SK-N-SH (cell line): ENCODE results near the gene EPS8L2. TPM values are rescaled to one million over a fixed set of nuclear protein-coding genes. Genes with fewer than 3 reads are reported as not detected.

ENCODE experiments used
- CTCF ChIA-PET: fragments of 300-600, 350-600 bp; formaldehyde crosslinking; extraction: SDS; loops from one replicate; lab custom pipeline; 2021; lab: Yijun Ruan, JAX
- POLR2A ChIA-PET: fragments of 350-600 bp; sonication (Branson Sonifier 250); formaldehyde crosslinking; extraction: SDS; loops from one replicate; lab custom pipeline; 2020; ENCODE audit warnings: antibody characterized with exemption, inconsistent platforms; lab: Yijun Ruan, JAX
- DNase-seq: peaks from one replicate; pipeline ENCODE4 v3.0.0; 2012
- H2AFZ ChIP-seq: fragments of 200-600 bp; sonication (generic); 2 replicates; pipeline ENCODE4 v1.8.1; 2016; ENCODE audit warnings: antibody characterized with exemption, mild to moderate bottlenecking, low read depth
- H3F3A ChIP-seq: fragments of 200-600 bp; sonication (generic); replicated peaks from 2 replicates; pipeline ENCODE3; 2016; ENCODE audit warnings: antibody characterized with exemption, mild to moderate bottlenecking; ENCODE audit not compliant: insufficient read depth
- H3K27ac ChIP-seq, 2 experiments: fragments of 200-500 bp in 1 of 2; fragments of 200-600 bp in 1 of 2; sonication (Bioruptor generic) in 1 of 2; sonication (generic), shearing (Covaris generic) in 1 of 2; 2 replicates each; pipeline versions ENCODE4 v1.5.1 to v1.6.1; 2014 to 2016; ENCODE audit warnings: low read depth in 2 of 2, inconsistent platforms in 1 of 2, low read length in 1 of 2, mild to moderate bottlenecking in 1 of 2, mixed read lengths in 1 of 2
- H3K27me3 ChIP-seq: fragments of 200-600 bp; sonication (generic), shearing (Covaris generic); 2 replicates; pipeline ENCODE4 v1.6.1; 2016; ENCODE audit warnings: mixed run types; ENCODE audit not compliant: insufficient read depth
- H3K36me3 ChIP-seq, 2 experiments: fragments of 200-500 bp in 1 of 2; fragments of 200-600 bp in 1 of 2; sonication (Bioruptor generic) in 1 of 2; sonication (generic) in 1 of 2; replicated peaks in 1 of 2; 2 replicates each; pipeline versions ENCODE3 to v1.5.1; 2014 to 2016; ENCODE audit warnings: low read length in 1 of 2, mild to moderate bottlenecking in 1 of 2; ENCODE audit not compliant: insufficient read depth in 2 of 2, control insufficient read depth in 1 of 2
- H3K4me1 ChIP-seq, 2 experiments: fragments of 200-500 bp in 1 of 2; fragments of 200-600 bp in 1 of 2; sonication (Bioruptor generic) in 1 of 2; sonication (generic), shearing (Covaris generic) in 1 of 2; 2 replicates each; pipeline versions ENCODE4 v1.5.1 to v1.6.1; 2014 to 2016; ENCODE audit warnings: low read depth in 1 of 2, low read length in 1 of 2, mixed run types in 1 of 2; ENCODE audit not compliant: insufficient read depth in 2 of 2, control insufficient read depth in 1 of 2
- H3K4me2 ChIP-seq: fragments of 200-600 bp; sonication (generic), shearing (Covaris generic); 2 replicates; pipeline ENCODE4 v1.6.1; 2017; ENCODE audit warnings: mixed run types
- H3K4me3 ChIP-seq, 2 experiments: fragments of 200-500 bp in 1 of 2; fragments of 200-600 bp in 1 of 2; sonication (Bioruptor generic) in 1 of 2; sonication (generic), shearing (Covaris generic) in 1 of 2; 2 replicates each; pipeline versions ENCODE4 v1.5.1 to v1.8.1; 2014 to 2016; ENCODE audit warnings: low read depth in 2 of 2, inconsistent platforms in 1 of 2, low read length in 1 of 2, mild to moderate bottlenecking in 1 of 2, mixed read lengths in 1 of 2, moderate library complexity in 1 of 2
- H3K79me2 ChIP-seq: fragments of 200-600 bp; sonication (generic); 2 replicates; pipeline ENCODE4 v1.8.1; 2017; ENCODE audit warnings: mild to moderate bottlenecking; ENCODE audit not compliant: insufficient read depth
- H3K9ac ChIP-seq: fragments of 200-600 bp; sonication (generic); 2 replicates; pipeline ENCODE4 v1.6.1; 2017; ENCODE audit warnings: mixed run types
- H3K9me2 ChIP-seq: fragments of 200-600 bp; sonication (generic); 2 replicates; pipeline ENCODE4 v1.6.1; 2017; ENCODE audit warnings: mixed run types
- H3K9me3 ChIP-seq: fragments of 200-600 bp; sonication (generic); 2 replicates; pipeline ENCODE4 v1.6.1; 2017; ENCODE audit warnings: mixed run types, mild to moderate bottlenecking, moderate library complexity
- H4K20me1 ChIP-seq: fragments of 200-600 bp; sonication (generic); 2 replicates; pipeline ENCODE4 v1.6.1; 2017; ENCODE audit warnings: mild to moderate bottlenecking, mixed run types; ENCODE audit not compliant: insufficient read depth
- CHD2 ChIP-seq: fragments of 150-350 bp; IDR thresholded peaks from 2 replicates; pipeline ENCODE4 v1.6.1; 2018; ENCODE audit warnings: low read length; ENCODE audit not compliant: partially characterized antibody
- EZH2phosphoT487 ChIP-seq: fragments of 200-600 bp; sonication (generic); IDR thresholded peaks from 2 replicates; pipeline ENCODE4 v1.6.1; 2017; ENCODE audit warnings: low read depth, mixed run types, mild to moderate bottlenecking, antibody characterized with exemption, moderate library complexity, borderline replicate concordance
- FOXM1 ChIP-seq: IDR thresholded peaks from 2 replicates; pipeline ENCODE4 v1.4.0; 2012; ENCODE audit warnings: low read depth, mild to moderate bottlenecking
- GATA2 ChIP-seq: sonication (generic); formaldehyde crosslinking; IDR thresholded peaks from 2 replicates; pipeline ENCODE4 v1.5.0; 2020; ENCODE audit warnings: mild to moderate bottlenecking, missing genetic modification reagents
- MXI1 ChIP-seq: IDR thresholded peaks from 2 replicates; pipeline ENCODE4 v1.6.1; 2012; ENCODE audit warnings: mild to moderate bottlenecking, low read depth, low read length, improper control_type of control experiment
- NRF1 ChIP-seq: IDR thresholded peaks from 2 replicates; pipeline ENCODE4 v1.6.1; 2012; ENCODE audit warnings: low read depth, mild to moderate bottlenecking, low read length
- PBX3 ChIP-seq: IDR thresholded peaks from 2 replicates; pipeline ENCODE4; 2012
- TEAD4 ChIP-seq: IDR thresholded peaks from 2 replicates; pipeline ENCODE4 v1.4.0; 2012; ENCODE audit warnings: mild to moderate bottlenecking, borderline replicate concordance; ENCODE audit not compliant: insufficient read depth
- WGBS: methylation state at CpG from one replicate; pipeline ENCODE4 v1.1.6; 2017; ENCODE audit warnings: low lambda C conversion rate; 5-methylcytosine and 5-hydroxymethylcytosine counted together
- polyA plus RNA-seq, 3 experiments: library from polyadenylated mRNA; depleted of rRNA; stranded (reverse); fragments of >200 nt; gene quantifications; 2 replicates each; pipeline ENCODE4 v1.2.3, GENCODE V29; 2012

EPS8L2 gene
- polyA plus RNA-seq, 1 of the 3 experiments (the other 2 are of a cell fraction): 0.74 TPM

GRCh38 chr11:720017-720641, 14.1 kb downstream of the EPS8L2 start (continued):
- TF ChIP-seq TEAD4 (no peak), MXI1 (no peak)

GRCh38 chr11:720642-721246, 14.7 kb downstream of the EPS8L2 start:
- Histone ChIP-seq H3K9me3 (no peaks in the 10 kb centered on the region), H3F3A (no peaks in the 10 kb centered on the region), H3K27me3 (peaks cover 52% of the 10 kb centered on the region), H3K9ac (no peak overlapping the region), H3K9me2 (no peaks in the 10 kb centered on the region), H3K4me2 (0 out of 2 replicates have a peak overlapping the region, but pooled peaks have one; percentile 19), H3K27ac (no peak overlapping the region), H3K79me2 (no peaks in the 10 kb centered on the region), H3K36me3 (no peaks in the 10 kb centered on the region), H3K4me3 (peak overlapping the region in 1 of 2 experiments; percentile 24; a peak in 1 of 4 replicates), H2AFZ (no peak overlapping the region), H4K20me1 (no peaks in the 10 kb centered on the region), H3K4me1 (peaks cover 0 to 12% of the 10 kb centered on the region in 2 experiments; a peak in 1 of 4 replicates)
- TF ChIP-seq NRF1 (no peak), PBX3 (no peak), GATA2 (CRISPR knock-in tag) (no peak), FOXM1 (no peak), EZH2phosphoT487 (no peak), CHD2 (no peak), TEAD4 (no peak)
- WGBS: 18% methylated on average over 29 of the region's 53 CpGs
- ChIA-PET CTCF (interaction anchor here (0.9 to 11.8 kb wide), 8 partner anchors 7 to 202 kb away, joined by 3 to 150 read pairs (median 6); partner anchors contain the start of genes DEAF1 and TMEM80), POLR2A (no interaction called here)
- peak; percentile 86 for DNase-seq

- H3K4me3 ChIP-seq: peak overlapping the region in 1 of 2 experiments; percentile 24; a peak in 1 of 4 replicates
- no peak overlapping the region for H2AFZ ChIP-seq
- WGBS: 37% methylated on average over 10 of the region's 28 CpGs
- 0 out of 2 replicates have a peak overlapping the region, but pooled peaks have one; percentile 19 for H3K4me2 ChIP-seq
- H3F3A ChIP-seq: no peaks in the 10 kb centered on the region
- H3K9me3 ChIP-seq: no peaks in the 10 kb centered on the region
- H3K27me3 ChIP-seq: peaks cover 52% of the 10 kb centered on the region
- peaks cover 0 to 12% of the 10 kb centered on the region in 2 experiments; a peak in 1 of 4 replicates for H3K4me1 ChIP-seq
- H3K9me2 ChIP-seq: no peaks in the 10 kb centered on the region
- H3K36me3 ChIP-seq: no peaks in the 10 kb centered on the region
- TF ChIP-seq EZH2phosphoT487: peak; percentile 44; the same call in 1 of the 2 replicates
- TF ChIP-seq MXI1: no peak
- no peak for DNase-seq
- H3K27ac ChIP-seq: no peak overlapping the region
- ChIA-PET CTCF (interaction anchor here (0.8 to 11.8 kb wide), 10 partner anchors 12 to 203 kb away, joined by 3 to 150 read pairs (median 4); partner anchors contain the start of genes DEAF1 and TMEM80), POLR2A (no interaction called here)
- no peak overlapping the region for H3K9ac ChIP-seq
- no peaks in the 10 kb centered on the region for H4K20me1 ChIP-seq
- H3K79me2 ChIP-seq: no peaks in the 10 kb centered on the region
Observed at GRCh38 chr11:721247-721740, 15.3 kb downstream of the EPS8L2 start.
